Astrocyte of the spinal cord (primary cell): ENCODE data around the gene DDX10.

ENCODE experiments used
- DNase-seq: peaks from one replicate; pipeline ENCODE4 v3.0.0; 2011; ENCODE audit warnings: low read depth, low spot score
- H3K4me3 ChIP-seq: 2 replicates; pipeline ENCODE4 v1.5.1; 2011; ENCODE audit warnings: low read depth, mild to moderate bottlenecking, low read length, moderate library complexity
- CTCF ChIP-seq: IDR thresholded peaks from 2 replicates; pipeline ENCODE4 v1.5.1; 2012; ENCODE audit warnings: low read depth, mild to moderate bottlenecking, low read length, inconsistent platforms
- in situ Hi-C: cut with HindIII; loops from 2 replicates; pipeline ENCODE4 v1.10.0; 2017; ENCODE audit warnings: low sequenced_read_pairs

Gene DDX10

DNA sequence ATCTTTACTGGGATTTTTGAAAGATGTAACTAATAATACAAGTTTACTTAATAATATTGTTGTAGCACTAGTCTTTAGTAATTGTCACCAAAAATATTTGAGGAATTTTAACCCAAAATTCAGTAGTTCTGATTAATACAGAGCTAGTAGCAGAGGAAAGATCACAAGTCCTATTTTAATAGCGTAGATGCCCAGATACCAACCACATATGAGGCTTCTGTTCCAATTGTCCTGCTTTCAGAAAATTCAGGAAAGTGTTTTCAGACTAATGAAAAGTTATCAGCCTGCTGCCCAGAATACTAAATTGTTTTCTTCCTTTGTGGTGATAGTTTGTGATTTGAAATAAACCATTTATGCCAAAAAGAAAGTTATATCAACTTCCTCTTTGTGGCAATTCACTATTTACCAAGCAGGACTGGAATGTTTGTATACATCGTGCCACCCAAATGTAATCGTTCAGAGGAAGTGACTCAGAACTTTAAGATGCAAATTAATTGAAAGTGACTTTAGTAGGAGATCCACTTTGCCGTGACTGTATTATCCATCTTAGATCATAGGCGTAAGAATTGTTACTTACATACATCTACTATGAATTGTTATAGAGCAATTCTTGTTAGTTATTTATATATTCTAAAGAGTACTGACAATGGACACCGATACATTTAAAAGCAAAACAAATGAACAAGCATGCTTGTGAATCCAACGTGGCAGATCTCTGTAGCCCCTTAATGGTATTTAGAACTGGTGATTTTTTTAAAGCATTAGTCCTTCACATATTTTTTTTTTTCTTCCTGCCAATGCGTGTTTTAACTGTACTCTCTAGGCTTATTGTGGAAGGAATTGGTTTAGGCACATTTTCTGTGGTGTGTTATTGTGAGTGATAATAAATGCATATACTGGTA lies 231.0 kb downstream of the DDX10 start:
- no peak overlapping the region for H3K4me3 ChIP-seq
- DNase-seq, result peak; percentile 48
- in situ Hi-C loops, result no loop called here
- TF ChIP-seq CTCF, result no peak

- no peak for TF ChIP-seq CTCF
- in situ Hi-C loops, result no loop called here
- no peak overlapping the region for H3K4me3 ChIP-seq
- peak; percentile 69 for DNase-seq
These were observed 232.2 kb downstream of the DDX10 start for GRCh38 chr11:108897071-108897481.

GRCh38 chr11:108897916-108898315 lies 233.0 kb downstream of the DDX10 start:
- in situ Hi-C loops, result no loop called here
- no peak for TF ChIP-seq CTCF
- H3K4me3 ChIP-seq, result no peak overlapping the region
- DNase-seq, result no peak

- in situ Hi-C loops, result no loop called here
- no peak for TF ChIP-seq CTCF
- no peak for DNase-seq
- no peak overlapping the region for H3K4me3 ChIP-seq
These were observed 236.5 kb downstream of the DDX10 start for GRCh38 chr11:108901359-108901758.

DNA sequence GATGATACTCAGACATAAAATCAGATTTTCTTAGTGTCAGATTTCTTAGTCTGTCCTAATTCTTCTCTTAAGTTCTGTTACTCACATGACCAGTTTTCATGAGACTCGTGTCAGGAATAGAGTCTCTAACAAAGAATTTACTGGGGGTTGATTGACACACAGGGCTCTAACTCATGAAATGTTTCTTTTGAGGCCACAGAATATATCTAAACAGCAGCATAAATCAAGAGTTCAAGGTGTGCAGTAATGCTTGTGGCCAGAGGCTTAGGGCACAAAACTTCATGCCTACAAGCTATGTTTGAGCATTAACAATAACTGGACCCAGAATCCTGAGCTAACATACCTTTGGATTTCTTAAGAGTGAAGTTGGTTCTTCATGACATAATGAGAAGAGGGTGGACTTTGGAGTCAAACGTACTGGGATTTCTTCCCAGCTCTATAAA lies 237.2 kb downstream of the DDX10 start:
- no peak for TF ChIP-seq CTCF
- DNase-seq, result no peak
- H3K4me3 ChIP-seq, result no peak overlapping the region
- in situ Hi-C loops, result no loop called here

DNA sequence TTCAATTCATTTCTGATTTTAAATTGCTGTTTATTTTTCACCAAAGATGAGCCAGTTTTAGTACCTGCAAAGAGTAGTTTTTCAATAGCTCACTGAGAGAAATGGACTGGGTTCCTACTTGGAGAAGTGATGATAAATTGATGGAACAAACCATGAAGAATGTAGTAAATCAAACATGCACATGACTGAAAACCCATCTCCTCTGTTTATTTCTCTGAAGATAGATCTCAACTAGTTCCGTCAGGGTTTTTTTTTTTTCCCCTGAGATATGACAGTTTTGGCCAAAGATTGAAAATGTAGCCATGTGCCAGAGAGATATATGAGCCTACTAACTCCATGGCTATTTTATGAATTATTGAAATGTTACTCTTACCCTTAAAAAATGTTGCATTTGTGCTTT lies 239.6 kb downstream of the DDX10 start:
- no peak for DNase-seq
- TF ChIP-seq CTCF, result no peak
- in situ Hi-C loops, result no loop called here
- no peak overlapping the region for H3K4me3 ChIP-seq
